ENCODE data around the gene C17orf78. TPM values are rescaled to one million over a fixed set of nuclear protein-coding genes. Genes with fewer than 3 reads are reported as not detected.

C17orf78 gene
- total RNA-seq, 1 experiment from 2014 or later = not detected

DNA sequence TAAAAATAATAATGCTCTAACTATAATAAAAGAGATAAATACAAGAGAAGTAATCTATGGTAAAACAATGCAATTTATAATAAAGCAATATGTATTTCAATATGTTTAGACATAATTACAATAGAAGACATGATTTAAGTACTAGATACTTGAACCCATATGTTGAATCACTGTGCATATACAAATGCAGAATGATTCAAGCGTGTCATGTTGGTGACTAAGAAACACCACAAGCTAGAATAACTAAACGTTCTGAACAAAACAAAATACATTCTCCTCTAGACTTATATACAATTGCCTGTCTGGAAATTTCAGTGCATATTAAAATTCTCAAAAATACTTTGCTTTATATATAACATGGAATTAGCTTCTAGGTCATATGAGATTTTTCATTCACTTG lies 42.1 kb downstream of the C17orf78 start:
- peaks cover 29% of the 10 kb centered on the region for H3K79me2 ChIP-seq (ENCODE audit: insufficient read depth, low read length)
- no peaks in the 10 kb centered on the region for H3K27me3 ChIP-seq (ENCODE audit: insufficient read depth, low read length)
- RAD21 ChIA-PET (ENCODE audit: low non-redundant PET in 1 of 2, low total read pairs in 2 of 2, uncharacterized antibody in 2 of 2, unreplicated experiment in 2 of 2) = no interaction called here
- no peaks in the 10 kb centered on the region for H3K9me2 ChIP-seq (ENCODE audit: insufficient read depth)
- peaks cover 8 to 13% of the 10 kb centered on the region in 2 experiments; a peak in 3 of 4 replicates for H3K36me3 ChIP-seq (ENCODE audit: control insufficient read depth in 1 of 2, insufficient read depth in 2 of 2, low read length in 2 of 2)
- no peak overlapping the region for H3K27ac ChIP-seq (ENCODE audit: low read depth, low read length)
- TF ChIP-seq JUND (IDR thresholded peaks at IDR 0.05) = no peak
- TF ChIP-seq, protein P1, sequence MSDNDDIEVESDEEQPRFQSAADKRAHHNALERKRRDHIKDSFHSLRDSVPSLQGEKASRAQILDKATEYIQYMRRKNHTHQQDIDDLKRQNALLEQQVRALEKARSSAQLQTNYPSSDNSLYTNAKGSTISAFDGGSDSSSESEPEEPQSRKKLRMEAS (IDR thresholded peaks at IDR 0.05) = no peak
- TF ChIP-seq POLR2A (IDR thresholded peaks at IDR 0.05; ENCODE audit: borderline replicate concordance, extremely low read depth, insufficient read depth, insufficient read length) = no peak
- TF ChIP-seq EGR1 (IDR thresholded peaks at IDR 0.05; ENCODE audit: low read depth) = no peak
- no peak for TF ChIP-seq SIN3A (IDR thresholded peaks at IDR 0.05; ENCODE audit: low read depth)
- no peak overlapping the region for H2AFZ ChIP-seq (ENCODE audit: low read depth, low read length, poor library complexity, severe bottlenecking)
- H3K9me3 ChIP-seq (ENCODE audit: control insufficient read depth in 1 of 2, insufficient read depth in 1 of 2, low read depth in 1 of 2, low read length in 2 of 2) = no peaks in the 10 kb centered on the region
- ATAC-seq = no peak
- CTCF ChIA-PET = no interaction called here
- H3K4me1 ChIP-seq (ENCODE audit: control insufficient read depth in 1 of 2, insufficient read depth in 2 of 2, low read length in 2 of 2) = no peaks in the 10 kb centered on the region
- POLR2A ChIA-PET = no interaction called here
- no TSS peak for BruUV-seq (replicated peaks)
- intact Hi-C loops (cut with micrococcal nuclease) = loop anchor here (2.0 kb wide), 1 partner anchor 13 kb away; no protein-coding TSS in a partner anchor
- no peak for DNase-seq (ENCODE audit: low read depth, low spot score)
- H3K9ac ChIP-seq (ENCODE audit: low read length) = no peak overlapping the region
- H3K4me3 ChIP-seq (replicated peaks in 1 of 2; ENCODE audit: low read depth in 1 of 2, low read length in 2 of 2) = no peak overlapping the region
- H4K20me1 ChIP-seq (ENCODE audit: insufficient read depth) = peaks cover 6% of the 10 kb centered on the region; the same call in 1 of the 2 replicates
- H3K4me2 ChIP-seq (ENCODE audit: low read length) = no peak overlapping the region

DNA sequence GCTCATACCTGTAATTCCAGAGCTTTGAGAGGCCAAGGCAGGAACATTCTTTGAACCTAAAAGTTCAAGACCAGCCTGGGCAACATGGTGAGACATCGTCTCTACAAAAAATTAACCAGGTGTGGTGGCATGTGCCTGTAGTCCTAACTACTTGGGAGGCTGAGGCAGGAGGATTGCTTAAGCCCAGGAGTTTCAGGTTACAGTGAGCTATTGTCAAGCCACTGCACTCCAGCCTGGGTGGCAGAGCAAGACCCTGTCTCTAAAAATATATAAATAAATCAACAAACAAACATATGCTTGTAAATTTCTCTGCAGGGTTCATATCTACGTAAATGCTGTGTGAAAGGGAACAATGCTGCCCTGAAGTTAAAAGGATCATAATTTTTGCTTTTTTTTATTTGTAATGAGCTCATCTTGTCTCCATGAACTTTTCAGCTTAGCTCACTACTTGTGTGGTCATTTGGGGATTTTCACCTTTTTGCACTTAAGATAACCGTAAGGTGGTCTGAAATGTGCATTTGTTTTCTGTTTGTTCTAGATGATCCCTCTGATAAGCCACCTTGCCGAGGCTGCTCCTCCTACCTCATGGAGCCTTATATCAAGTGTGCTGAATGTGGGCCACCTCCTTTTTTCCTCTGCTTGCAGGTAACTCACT lies 47.3 kb downstream of the C17orf78 start:
- no peaks in the 10 kb centered on the region for H3K4me1 ChIP-seq (ENCODE audit: control insufficient read depth in 1 of 2, insufficient read depth in 2 of 2, low read length in 2 of 2)
- CTCF ChIA-PET = no interaction called here
- BruUV-seq (replicated peaks) = no TSS peak
- H3K9me3 ChIP-seq (ENCODE audit: control insufficient read depth in 1 of 2, insufficient read depth in 1 of 2, low read depth in 1 of 2, low read length in 2 of 2) = no peaks in the 10 kb centered on the region
- no peak overlapping the region for H3K9ac ChIP-seq (ENCODE audit: low read length)
- ATAC-seq (no peak), DNase-seq (ENCODE audit: low read depth, low spot score) (no peak)
- peaks cover 18 to 27% of the 10 kb centered on the region in 2 experiments; a peak in 3 of 4 replicates for H3K36me3 ChIP-seq (ENCODE audit: control insufficient read depth in 1 of 2, insufficient read depth in 2 of 2, low read length in 2 of 2)
- no peaks in the 10 kb centered on the region for H4K20me1 ChIP-seq (ENCODE audit: insufficient read depth)
- 0 out of 2 replicates have a peak, but pooled peaks cover 3% of the 10 kb centered on the region for H3K79me2 ChIP-seq (ENCODE audit: insufficient read depth, low read length)
- H3K9me2 ChIP-seq (ENCODE audit: insufficient read depth) = no peaks in the 10 kb centered on the region
- H3K27ac ChIP-seq (ENCODE audit: low read depth, low read length) = no peak overlapping the region
- H3K27me3 ChIP-seq (ENCODE audit: insufficient read depth, low read length) = no peaks in the 10 kb centered on the region
- intact Hi-C loops (cut with micrococcal nuclease) = no loop called here
- H3K4me3 ChIP-seq (replicated peaks in 1 of 2; ENCODE audit: low read depth in 1 of 2, low read length in 2 of 2) = no peak overlapping the region
- POLR2A ChIA-PET = no interaction called here
- no peak overlapping the region for H2AFZ ChIP-seq (ENCODE audit: low read depth, low read length, poor library complexity, severe bottlenecking)
- RAD21 ChIA-PET (ENCODE audit: low non-redundant PET in 1 of 2, low total read pairs in 2 of 2, uncharacterized antibody in 2 of 2, unreplicated experiment in 2 of 2) = no interaction called here
- no peak overlapping the region for H3K4me2 ChIP-seq (ENCODE audit: low read length)
- no peak for TF ChIP-seq YY1 (IDR thresholded peaks at IDR 0.05; ENCODE audit: extremely low read depth, insufficient replicate concordance, low read depth, low read length)
- TF ChIP-seq EGR1 (IDR thresholded peaks at IDR 0.05; ENCODE audit: low read depth) = no peak
- TF ChIP-seq ZFX (IDR thresholded peaks at IDR 0.05) = no peak
- no peak for TF ChIP-seq POLR2AphosphoS5 (IDR thresholded peaks at IDR 0.05; ENCODE audit: low read depth, low read length)
- TF ChIP-seq TCF7L2 (IDR thresholded peaks at IDR 0.05; ENCODE audit: borderline replicate concordance, extremely low read depth, insufficient read depth, insufficient read length) = no peak
- TF ChIP-seq, protein P2, sequence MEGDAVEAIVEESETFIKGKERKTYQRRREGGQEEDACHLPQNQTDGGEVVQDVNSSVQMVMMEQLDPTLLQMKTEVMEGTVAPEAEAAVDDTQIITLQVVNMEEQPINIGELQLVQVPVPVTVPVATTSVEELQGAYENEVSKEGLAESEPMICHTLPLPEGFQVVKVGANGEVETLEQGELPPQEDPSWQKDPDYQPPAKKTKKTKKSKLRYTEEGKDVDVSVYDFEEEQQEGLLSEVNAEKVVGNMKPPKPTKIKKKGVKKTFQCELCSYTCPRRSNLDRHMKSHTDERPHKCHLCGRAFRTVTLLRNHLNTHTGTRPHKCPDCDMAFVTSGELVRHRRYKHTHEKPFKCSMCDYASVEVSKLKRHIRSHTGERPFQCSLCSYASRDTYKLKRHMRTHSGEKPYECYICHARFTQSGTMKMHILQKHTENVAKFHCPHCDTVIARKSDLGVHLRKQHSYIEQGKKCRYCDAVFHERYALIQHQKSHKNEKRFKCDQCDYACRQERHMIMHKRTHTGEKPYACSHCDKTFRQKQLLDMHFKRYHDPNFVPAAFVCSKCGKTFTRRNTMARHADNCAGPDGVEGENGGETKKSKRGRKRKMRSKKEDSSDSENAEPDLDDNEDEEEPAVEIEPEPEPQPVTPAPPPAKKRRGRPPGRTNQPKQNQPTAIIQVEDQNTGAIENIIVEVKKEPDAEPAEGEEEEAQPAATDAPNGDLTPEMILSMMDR (IDR thresholded peaks at IDR 0.05 in 2 of 3, conservative IDR thresholded peaks at IDR 0.05 in 1 of 3; ENCODE audit: borderline replicate concordance in 1 of 3, insufficient read depth in 1 of 3, low read depth in 2 of 3, low read length in 2 of 3) = no peak
- TF ChIP-seq CEBPB (IDR thresholded peaks at IDR 0.05; ENCODE audit: low read depth) = no peak
- TF ChIP-seq, protein P1 (IDR thresholded peaks at IDR 0.05) = no peak
- no peak for TF ChIP-seq ELF1 (IDR thresholded peaks at IDR 0.05; ENCODE audit: borderline replicate concordance, low read depth)
- no peak for TF ChIP-seq SP1 (IDR thresholded peaks at IDR 0.05; ENCODE audit: low read depth)
- no peak for TF ChIP-seq EZH2phosphoT487 (IDR thresholded peaks at IDR 0.05; ENCODE audit: borderline replicate concordance)
- TF ChIP-seq, protein P3, sequence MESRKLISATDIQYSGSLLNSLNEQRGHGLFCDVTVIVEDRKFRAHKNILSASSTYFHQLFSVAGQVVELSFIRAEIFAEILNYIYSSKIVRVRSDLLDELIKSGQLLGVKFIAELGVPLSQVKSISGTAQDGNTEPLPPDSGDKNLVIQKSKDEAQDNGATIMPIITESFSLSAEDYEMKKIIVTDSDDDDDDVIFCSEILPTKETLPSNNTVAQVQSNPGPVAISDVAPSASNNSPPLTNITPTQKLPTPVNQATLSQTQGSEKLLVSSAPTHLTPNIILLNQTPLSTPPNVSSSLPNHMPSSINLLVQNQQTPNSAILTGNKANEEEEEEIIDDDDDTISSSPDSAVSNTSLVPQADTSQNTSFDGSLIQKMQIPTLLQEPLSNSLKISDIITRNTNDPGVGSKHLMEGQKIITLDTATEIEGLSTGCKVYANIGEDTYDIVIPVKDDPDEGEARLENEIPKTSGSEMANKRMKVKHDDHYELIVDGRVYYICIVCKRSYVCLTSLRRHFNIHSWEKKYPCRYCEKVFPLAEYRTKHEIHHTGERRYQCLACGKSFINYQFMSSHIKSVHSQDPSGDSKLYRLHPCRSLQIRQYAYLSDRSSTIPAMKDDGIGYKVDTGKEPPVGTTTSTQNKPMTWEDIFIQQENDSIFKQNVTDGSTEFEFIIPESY (IDR thresholded peaks at IDR 0.05; ENCODE audit: extremely low read depth, insufficient replicate concordance, low read length) = no peak
- no peak for TF ChIP-seq FOSL1 (IDR thresholded peaks at IDR 0.05; ENCODE audit: low read depth)
- TF ChIP-seq RAD21 (IDR thresholded peaks at IDR 0.05; ENCODE audit: low read depth) = no peak

Measured in HCT116 (cell line).